ENCODE measurements around the gene NAV2. TPM values are rescaled to one million over a fixed set of nuclear protein-coding genes. Genes with fewer than 3 reads are reported as not detected.
A peak's percentile ranks its signal among the peaks of the same experiment; 100 is the strongest.

Gene NAV2
- polyA plus RNA-seq, 1 donor (not counting 4 experiments of a cell fraction or from before 2014, with no cell fraction given): 4.0 TPM

- TF ChIP-seq, protein P1, sequence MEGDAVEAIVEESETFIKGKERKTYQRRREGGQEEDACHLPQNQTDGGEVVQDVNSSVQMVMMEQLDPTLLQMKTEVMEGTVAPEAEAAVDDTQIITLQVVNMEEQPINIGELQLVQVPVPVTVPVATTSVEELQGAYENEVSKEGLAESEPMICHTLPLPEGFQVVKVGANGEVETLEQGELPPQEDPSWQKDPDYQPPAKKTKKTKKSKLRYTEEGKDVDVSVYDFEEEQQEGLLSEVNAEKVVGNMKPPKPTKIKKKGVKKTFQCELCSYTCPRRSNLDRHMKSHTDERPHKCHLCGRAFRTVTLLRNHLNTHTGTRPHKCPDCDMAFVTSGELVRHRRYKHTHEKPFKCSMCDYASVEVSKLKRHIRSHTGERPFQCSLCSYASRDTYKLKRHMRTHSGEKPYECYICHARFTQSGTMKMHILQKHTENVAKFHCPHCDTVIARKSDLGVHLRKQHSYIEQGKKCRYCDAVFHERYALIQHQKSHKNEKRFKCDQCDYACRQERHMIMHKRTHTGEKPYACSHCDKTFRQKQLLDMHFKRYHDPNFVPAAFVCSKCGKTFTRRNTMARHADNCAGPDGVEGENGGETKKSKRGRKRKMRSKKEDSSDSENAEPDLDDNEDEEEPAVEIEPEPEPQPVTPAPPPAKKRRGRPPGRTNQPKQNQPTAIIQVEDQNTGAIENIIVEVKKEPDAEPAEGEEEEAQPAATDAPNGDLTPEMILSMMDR (optimal IDR thresholded peaks at IDR 0.05 in 1 of 3, IDR thresholded peaks at IDR 0.05 in 1 of 3, conservative IDR thresholded peaks at IDR 0.05 in 1 of 3; ENCODE audit: extremely low read depth in 1 of 3, insufficient read depth in 2 of 3, low read length in 3 of 3): peak; percentile 88 to 96 (median 92)
- TF ChIP-seq EZH2 (IDR thresholded peaks at IDR 0.05; ENCODE audit: low read length): no peak
- H3K36me3 ChIP-seq (ENCODE audit: control insufficient read depth in 2 of 2, extremely low read depth in 1 of 2, insufficient read depth in 2 of 2, low read length in 2 of 2): no peaks in the 10 kb centered on the region
- FAIRE-seq (no peak), DNase-seq (ENCODE audit: low read depth, low spot score) (no peak)
- H3K4me1 ChIP-seq (ENCODE audit: control insufficient read depth, extremely low read depth, insufficient read depth, low read length): peaks cover 5% of the 10 kb centered on the region
- H4K20me1 ChIP-seq (ENCODE audit: control insufficient read depth, extremely low read depth, insufficient read depth, low read length): no peaks in the 10 kb centered on the region
- no peak overlapping the region for H3K4me2 ChIP-seq (ENCODE audit: control insufficient read depth, extremely low read depth, insufficient read depth, low read depth, low read length)
- no peaks in the 10 kb centered on the region for H3K9me1 ChIP-seq (ENCODE audit: control insufficient read depth, extremely low read depth, insufficient read depth, low read length)
- H3K79me2 ChIP-seq (ENCODE audit: control insufficient read depth, insufficient read depth, low read length): no peaks in the 10 kb centered on the region
- no peak overlapping the region for H3K9ac ChIP-seq (ENCODE audit: control insufficient read depth, extremely low read depth, insufficient read depth, low read length)
- H3K27me3 ChIP-seq (ENCODE audit: control insufficient read depth, extremely low read depth, insufficient read depth, low read length): no peaks in the 10 kb centered on the region
- dilution Hi-C loops (cut with MboI; ENCODE audit: extremely low pct_ligation_motif_present, low sequenced_read_pairs): no loop called here
- H3K9me3 ChIP-seq (ENCODE audit: control insufficient read depth, low read depth, low read length): no peaks in the 10 kb centered on the region
- no peak overlapping the region for H3K27ac ChIP-seq (ENCODE audit: control insufficient read depth, insufficient read depth, low read length)
- H2AFZ ChIP-seq (ENCODE audit: control insufficient read depth, low read length): no peak overlapping the region
- no peak overlapping the region for H3K4me3 ChIP-seq (ENCODE audit: control insufficient read depth in 2 of 3, extremely low read depth in 1 of 3, insufficient read depth in 2 of 3, low read depth in 1 of 3, low read length in 3 of 3)
Observed at GRCh38 chr11:19938169-19938856, 225.7 kb downstream of the NAV2 start.

- Histone ChIP-seq H3K27me3 (ENCODE audit: control insufficient read depth, extremely low read depth, insufficient read depth, low read length) (no peaks in the 10 kb centered on the region), H4K20me1 (ENCODE audit: control insufficient read depth, extremely low read depth, insufficient read depth, low read length) (no peaks in the 10 kb centered on the region), H3K79me2 (ENCODE audit: control insufficient read depth, insufficient read depth, low read length) (no peaks in the 10 kb centered on the region), H2AFZ (ENCODE audit: control insufficient read depth, low read length) (no peak overlapping the region), H3K9me1 (ENCODE audit: control insufficient read depth, extremely low read depth, insufficient read depth, low read length) (no peaks in the 10 kb centered on the region), H3K4me1 (ENCODE audit: control insufficient read depth, extremely low read depth, insufficient read depth, low read length) (peaks cover 5% of the 10 kb centered on the region), H3K4me2 (ENCODE audit: control insufficient read depth, extremely low read depth, insufficient read depth, low read depth, low read length) (no peak overlapping the region), H3K27ac (ENCODE audit: control insufficient read depth, insufficient read depth, low read length) (no peak overlapping the region), H3K9me3 (ENCODE audit: control insufficient read depth, low read depth, low read length) (no peaks in the 10 kb centered on the region), H3K4me3 (ENCODE audit: control insufficient read depth in 2 of 3, extremely low read depth in 1 of 3, insufficient read depth in 2 of 3, low read depth in 1 of 3, low read length in 3 of 3) (no peak overlapping the region), H3K9ac (ENCODE audit: control insufficient read depth, extremely low read depth, insufficient read depth, low read length) (no peak overlapping the region), H3K36me3 (ENCODE audit: control insufficient read depth in 2 of 2, extremely low read depth in 1 of 2, insufficient read depth in 2 of 2, low read length in 2 of 2) (no peaks in the 10 kb centered on the region)
- FAIRE-seq: no peak
- DNase-seq (ENCODE audit: low read depth, low spot score): no peak
- dilution Hi-C loops (cut with MboI; ENCODE audit: extremely low pct_ligation_motif_present, low sequenced_read_pairs): no loop called here
- TF ChIP-seq, protein P1 (optimal IDR thresholded peaks at IDR 0.05 in 1 of 3, IDR thresholded peaks at IDR 0.05 in 1 of 3, conservative IDR thresholded peaks at IDR 0.05 in 1 of 3; ENCODE audit: extremely low read depth in 1 of 3, insufficient read depth in 2 of 3, low read length in 3 of 3): no peak
- no peak for TF ChIP-seq EZH2 (IDR thresholded peaks at IDR 0.05; ENCODE audit: low read length)
Observed at GRCh38 chr11:19938866-19939265, 226.2 kb downstream of the NAV2 start.
